Superior temporal gyrus (tissue), 1 donor: ENCODE measurements around the gene AKAP8.
A peak's percentile ranks its signal among the peaks of the same experiment; 100 is the strongest.
"Not testable (repeated sequence)": the region's sequence is repeated elsewhere in the genome, so short reads cannot be mapped to it uniquely, and the experiment has no call there.

ENCODE experiments used
- DNase-seq: peaks from one replicate; pipeline ENCODE4 v3.0.0-alpha.2; 2016; ENCODE audit errors: extremely low spot score

The AKAP8 gene

DNA sequence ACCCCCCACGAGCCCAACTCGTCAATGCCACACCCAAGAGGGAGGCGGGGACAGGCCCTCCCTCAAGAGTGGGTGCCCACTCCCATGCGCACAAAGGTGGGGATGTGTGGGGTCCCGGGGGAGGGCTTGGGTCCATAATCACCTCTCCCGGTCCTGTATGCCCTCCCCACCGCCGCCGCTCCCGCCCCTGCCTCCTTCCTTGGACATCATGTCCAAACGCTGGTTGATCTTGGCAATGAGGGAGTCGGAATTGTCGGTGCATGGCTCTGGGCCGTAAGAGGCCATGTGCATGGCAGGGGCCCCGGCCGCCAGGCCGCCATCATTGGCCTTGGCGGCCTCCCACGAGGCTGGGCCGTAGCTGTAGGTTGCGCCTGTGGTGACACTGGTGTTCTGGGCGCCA, 5.9 kb downstream of the AKAP8 start:
- DNase-seq = no peak

DNA sequence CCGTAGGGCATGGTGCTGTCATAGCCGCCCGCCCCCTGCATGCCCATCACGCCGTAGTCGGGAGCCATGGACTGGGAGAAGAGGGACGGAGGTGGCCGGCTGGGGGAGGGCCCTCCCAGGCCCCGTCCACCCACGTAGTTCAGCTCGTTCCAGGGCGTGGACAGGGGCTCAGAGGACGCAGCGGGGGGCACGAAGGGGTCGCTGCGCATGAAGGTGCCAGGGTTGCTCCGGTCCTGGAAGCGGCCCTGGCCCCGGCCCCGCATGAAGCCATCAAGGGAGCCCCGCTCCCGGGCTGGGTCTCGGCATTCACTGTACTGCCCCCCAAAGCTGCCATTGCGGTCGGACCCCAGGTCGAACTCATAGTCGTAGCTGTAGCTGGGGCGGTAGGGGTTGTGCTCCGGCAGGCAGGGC, 6.7 kb downstream of the AKAP8 start:
- DNase-seq = no peak

DNA sequence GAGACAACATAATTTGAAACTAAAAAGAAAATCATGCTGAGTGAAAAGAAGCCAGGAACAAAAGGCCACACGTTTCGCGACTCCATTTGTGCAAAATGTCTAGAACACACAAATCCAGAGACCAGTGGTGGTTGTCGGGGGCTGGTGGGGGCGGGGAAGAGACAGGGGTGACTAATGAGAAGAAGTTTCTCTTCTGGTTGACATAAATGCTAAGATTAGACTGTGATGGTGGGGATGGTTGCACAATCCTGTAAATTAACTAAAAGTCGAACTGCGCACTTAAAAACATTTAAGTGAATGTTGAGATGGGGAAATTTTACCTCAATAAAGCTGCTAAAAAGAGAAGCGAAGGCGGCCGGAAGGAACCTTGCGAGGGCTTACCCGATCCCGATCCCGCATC, 7.1 kb downstream of the AKAP8 start:
- no peak for DNase-seq

DNA sequence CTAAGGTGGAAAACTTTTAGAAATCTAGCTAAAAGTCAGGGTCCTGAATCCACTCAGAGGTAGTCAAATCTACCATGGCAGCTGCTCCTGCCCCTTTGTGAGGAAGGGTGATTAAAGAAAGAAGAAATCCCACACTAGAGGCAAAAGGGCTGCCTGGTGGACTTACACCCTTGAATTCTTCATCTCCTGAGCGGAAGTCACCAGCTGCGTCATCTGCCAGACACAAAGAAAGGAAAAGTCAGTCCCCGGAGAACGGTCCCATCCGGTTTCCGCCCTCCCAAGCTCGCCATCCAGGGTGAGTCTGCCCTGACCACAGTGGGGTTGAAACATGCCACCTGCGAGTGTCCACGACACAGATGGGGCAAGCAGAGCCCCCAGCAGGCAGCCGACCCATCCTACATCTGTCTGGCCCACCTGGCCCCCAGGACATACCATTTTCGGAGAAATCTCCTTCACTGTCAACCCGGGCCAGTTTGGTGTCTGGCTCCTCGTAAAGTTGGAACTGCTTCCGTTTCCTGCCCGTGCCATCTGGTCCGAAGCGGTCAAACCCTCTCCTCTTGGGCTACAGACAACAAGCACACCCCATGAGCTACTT, 7.7 kb downstream of the AKAP8 start:
- no peak for DNase-seq

DNA sequence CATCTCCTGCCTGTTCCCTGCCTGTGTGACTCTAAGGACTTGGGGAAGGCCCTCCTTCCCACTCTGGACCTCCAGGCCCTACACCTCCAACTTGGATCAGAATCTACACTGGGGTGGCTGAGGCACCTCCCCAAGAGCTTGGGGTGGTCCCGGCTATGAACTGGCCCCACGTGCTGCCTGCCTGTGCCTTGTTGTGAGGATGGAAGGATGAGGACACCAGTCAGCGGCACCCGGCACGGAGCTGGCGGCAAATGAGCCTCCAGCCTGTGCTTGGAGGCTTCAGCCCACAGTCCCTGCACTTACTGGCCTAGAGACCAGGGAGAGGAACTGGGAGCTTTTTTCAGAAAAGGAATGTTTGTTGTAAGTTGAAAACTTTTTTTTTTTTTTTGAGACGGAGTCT, 8.5 kb downstream of the AKAP8 start:
- no peak for DNase-seq

DNA sequence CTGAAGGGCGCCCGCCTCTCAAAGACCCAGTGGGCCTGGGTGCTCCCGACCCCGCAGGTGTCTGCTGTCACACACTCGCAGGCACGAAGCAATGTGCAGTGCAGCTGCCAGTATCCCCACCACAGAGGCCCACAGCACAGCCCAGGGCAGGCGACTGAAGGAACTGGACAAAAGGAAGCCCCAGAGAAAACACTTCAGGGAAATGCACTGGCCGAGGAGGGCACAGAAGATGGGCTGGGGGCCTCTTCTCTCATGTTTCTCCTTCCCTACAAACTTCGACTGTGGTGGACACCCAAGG, 10.0 kb downstream of the AKAP8 start:
- DNase-seq = no peak

DNA sequence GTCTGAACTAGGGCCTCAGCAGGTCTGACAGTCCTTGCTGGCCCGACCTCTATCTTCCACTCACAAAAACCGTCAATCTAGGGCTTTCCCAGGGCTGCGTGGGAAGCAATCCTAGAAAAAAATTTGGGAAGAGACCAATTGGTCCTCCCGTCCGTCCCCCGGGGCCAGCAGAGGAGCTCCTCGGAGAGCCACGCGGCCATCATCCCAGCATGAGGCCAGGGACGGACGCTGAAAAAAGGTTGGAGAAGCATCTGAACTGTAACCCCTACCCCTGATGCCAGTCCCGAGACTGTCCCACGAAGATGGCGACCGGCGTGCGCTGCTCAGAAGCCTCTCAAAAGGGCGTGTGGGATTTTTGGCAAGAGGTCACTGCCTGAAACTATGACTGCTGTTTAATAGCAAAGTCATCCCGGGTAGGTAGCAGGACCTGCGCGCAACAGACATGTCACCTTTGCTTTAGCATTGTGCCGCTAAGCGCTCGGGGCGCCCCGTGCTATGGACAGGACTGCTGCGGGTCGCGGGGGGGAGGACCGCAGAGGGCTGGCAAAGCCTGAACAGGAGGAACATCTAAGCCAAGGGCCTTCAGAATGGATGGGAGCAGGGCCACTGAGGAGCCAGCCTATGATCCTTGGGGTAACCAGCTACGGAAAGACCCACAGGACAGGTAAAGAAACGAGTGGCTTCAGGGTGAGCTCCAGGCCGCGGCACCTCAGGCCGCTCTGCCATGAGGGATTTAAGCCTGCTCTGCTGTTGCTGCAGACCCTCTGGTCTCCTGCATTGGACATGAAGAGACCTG, 10.6 kb downstream of the AKAP8 start:
- no peak for DNase-seq

DNA sequence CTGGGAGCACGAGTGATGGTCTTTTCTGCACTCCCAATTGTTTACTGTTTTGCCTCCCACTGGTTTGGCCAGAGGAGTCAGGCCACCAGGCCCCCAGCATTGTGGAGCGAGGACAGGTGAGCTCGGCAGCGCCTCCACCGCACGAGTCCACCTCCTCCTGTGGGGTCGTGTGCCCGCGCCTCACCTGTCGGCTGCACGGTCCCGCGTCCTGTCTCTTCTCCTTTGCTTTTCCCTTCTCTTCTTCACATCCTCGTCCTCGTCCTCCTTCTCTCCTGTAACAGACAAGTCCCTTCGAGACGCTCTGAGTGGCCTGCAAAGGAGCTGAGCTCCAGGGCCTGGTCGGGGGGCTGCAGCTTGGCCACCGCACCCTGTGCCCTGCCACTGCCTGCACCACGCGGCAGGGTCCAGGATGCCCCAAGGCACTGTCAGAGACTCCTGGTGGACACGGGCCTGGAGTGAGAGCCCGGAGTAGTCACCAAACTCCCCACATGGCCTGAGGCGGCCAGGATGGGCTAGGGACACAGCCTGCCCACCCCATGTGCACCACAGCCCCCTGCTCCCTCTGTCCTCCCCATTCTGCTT, 11.4 kb downstream of the AKAP8 start:
- DNase-seq = no peak

DNA sequence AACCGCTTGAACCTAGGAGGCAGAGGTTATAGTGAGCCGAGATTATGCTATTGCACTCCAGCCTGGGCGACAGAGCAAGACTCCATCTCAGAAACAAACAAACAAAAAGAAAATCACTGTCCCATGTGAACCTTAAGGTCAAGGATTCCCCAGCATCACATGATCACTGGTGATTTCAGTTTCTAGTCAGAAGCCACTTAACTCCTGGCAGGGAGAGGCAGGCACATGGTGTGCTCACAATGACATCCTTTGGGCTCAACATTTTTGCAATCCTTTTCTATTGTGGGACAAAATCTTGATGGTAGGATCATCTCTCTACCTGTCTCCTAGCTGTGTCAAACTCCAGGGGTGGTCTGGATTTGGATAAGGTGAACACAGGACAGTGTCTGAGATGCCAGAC, 12.1 kb downstream of the AKAP8 start:
- no peak for DNase-seq

DNA sequence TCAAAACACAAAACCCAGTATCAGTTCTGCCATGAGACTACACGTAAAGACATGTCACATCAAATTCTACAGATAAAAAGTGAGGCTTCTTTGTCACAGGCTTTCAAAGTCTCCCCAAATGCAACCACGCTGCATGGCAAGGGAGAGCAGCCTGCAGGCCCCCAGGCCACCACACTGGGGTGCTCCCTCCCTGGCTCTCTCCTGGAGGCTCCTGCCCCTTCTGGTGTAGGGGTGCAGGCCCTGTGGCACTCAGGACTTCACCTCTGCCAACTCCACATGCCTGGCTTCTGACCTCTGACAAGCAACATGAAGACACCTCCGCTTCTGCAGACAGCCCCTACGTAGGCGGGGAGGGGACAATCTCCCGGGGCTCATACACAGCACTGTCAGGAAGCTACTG, 14.3 kb downstream of the AKAP8 start:
- DNase-seq = no peak

DNA sequence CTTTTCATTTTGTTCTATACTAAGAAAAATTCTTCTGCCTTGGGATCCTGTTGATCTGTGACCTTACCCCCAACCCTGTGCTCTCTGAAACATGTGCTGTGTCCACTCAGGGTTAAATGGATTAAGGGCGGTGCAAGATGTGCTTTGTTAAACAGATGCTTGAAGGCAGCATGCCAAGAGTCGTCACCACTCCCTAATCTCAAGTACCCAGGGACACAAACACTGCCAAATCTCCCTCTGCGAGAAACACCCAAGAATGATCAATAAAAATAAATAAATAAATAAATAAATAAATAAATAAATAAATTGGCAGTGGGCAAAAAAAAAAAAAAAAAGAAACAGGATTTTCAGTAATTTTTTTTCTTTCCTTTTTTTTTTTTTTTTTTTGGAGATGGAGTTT, 15.8 kb downstream of the AKAP8 start:
- DNase-seq = not testable (repeated sequence)

DNA sequence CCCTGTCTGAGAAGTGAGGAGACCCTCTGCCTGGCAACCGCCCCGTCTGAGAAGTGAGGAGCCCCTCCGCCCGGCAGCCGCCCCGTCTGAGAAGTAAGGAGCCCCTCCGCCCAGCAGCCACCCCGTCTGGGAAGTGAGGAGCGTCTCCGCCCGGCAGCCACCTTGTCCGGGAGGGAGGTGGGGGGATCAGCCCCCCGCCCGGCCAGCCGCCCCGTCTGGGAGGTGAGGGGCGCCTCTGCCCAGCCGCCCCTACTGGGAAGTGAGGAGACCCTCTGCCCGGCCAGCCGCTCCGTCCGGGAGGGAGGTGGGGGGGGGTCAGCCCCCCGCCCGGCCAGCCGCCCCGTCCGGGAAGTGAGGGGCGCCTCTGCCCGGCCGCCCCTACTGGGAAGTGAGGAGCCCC, 16.5 kb downstream of the AKAP8 start:
- not testable (repeated sequence) for DNase-seq

DNA sequence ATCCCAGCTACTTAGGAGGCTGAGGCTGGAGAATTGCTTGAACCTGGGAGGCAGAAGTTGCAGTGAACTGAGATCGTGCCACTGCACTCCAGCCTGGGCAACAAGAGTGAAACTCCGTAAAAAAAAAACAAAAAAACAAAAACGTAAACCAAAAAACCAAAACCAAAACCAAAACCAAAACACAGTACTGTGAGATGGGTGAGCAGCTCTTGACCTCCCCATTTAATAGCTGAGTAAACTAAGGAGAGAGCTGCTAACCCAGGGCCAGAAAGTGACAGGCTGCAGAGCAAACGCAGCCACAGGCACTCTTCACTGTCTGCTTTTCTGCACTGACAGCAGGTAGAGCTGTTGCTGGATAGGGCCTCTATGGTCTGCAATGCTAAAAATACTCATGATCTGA, 19.6 kb downstream of the AKAP8 start:
- not testable (repeated sequence) for DNase-seq

DNA sequence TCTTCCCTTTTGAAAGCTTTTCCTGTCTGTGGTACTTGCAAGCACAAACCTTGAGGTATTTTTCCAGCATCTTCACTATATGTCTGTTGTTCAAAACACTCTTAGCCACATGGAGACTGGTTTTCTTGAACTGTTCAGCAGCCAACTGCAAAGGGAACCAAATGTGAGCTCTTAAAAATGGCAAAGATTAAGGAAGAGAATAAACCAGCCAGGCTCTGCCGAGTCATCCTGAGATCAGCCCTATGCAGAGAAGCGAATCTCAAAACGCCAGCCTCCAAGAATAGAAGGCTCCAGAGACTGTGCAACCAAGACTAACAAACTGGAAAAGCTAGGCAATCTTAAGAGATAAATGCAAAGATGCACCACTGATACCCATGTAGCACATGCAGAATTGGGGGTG, 20.7 kb downstream of the AKAP8 start:
- DNase-seq = peak; percentile 31

DNA sequence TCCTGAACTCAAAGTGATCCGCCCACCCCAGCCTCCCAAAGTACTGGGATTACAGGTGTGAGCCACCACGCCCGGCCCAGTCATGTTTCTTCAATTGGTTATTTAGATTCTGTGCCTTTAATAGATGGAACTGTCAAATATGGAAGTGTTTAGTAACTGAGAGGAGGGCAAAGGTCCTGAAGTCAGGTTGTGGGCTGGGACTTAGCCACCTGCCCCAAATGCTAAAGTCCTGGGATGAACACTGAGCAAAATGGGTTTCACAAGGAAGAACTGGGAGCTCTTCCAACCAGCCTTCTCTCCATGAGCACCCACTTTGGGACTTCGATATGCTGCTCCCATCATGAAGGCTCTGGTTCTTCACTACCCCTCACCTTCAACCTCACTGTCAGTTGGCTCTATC, 21.7 kb downstream of the AKAP8 start:
- no peak for DNase-seq

DNA sequence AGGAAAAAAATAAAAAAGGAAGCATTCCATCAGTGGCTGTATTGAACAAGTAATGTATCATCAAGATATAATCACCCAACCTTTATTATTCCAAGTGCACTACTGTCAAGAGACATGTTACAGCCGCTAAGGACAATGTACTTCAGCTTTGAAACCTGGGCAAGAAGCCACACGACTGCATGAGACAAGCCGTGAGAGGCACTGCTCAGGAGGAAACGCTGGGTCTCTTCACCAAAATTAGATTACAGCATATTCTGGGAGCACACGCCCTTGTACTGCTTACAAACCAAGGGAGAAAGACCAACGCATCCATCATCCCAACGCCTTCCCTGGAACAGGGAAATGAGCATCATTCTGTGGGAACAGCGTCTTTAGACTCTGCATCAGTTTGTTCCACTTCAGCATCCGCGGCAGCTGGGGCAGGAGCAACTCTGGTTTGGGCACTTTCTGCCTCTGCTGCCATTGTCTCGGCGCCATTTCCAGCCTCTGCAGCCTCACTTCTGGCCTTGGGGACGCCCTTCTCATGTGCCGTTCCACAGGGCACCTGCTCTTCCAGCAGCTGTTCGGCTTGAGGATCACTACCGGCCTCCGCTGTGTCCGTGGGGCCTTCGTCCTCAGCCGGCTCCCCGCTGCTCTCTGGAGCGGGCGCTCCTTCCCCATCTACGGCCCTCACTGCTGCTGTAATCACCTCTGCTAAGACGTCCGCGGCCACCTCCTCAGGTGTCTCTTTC, 24.9 kb downstream of the AKAP8 start:
- peak; percentile 25 for DNase-seq

DNA sequence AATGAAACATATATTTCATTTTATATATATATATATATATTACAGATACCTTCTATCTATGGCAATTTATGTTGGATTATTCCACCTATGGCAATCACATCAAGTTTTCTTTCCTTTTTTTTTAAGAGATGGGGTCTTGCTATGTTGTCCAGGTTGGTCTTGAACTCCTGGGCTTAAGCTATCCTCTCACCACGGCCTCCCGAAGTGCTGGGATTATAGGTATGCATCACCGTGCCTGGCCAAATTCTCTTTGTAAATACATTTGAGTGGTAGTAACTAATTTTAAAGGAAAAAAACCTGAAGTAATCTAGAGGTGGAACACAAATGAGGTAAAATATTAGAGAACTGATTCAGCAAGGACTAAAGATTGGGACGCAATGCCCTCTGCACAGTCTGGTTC, 25.7 kb downstream of the AKAP8 start:
- no peak for DNase-seq

DNA sequence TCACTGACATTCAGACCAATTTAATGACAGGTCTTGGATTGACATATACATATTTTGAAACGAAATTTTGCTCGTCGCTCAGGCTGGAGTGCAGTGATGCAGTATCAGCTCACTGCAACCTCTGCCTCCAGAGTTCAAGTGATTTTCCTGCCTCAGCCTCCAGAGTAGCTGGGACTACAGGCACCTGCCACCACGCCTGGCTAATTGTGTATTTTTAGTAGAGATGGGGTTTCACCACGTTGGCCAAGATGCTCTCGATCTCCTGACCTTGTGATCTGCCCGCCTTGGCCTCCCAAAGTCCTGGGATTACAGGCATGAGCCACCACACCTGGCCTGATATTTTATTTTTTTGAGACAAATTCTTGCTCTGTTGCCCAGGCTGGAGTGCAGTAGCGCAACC, 27.1 kb downstream of the AKAP8 start:
- not testable (repeated sequence) for DNase-seq

DNA sequence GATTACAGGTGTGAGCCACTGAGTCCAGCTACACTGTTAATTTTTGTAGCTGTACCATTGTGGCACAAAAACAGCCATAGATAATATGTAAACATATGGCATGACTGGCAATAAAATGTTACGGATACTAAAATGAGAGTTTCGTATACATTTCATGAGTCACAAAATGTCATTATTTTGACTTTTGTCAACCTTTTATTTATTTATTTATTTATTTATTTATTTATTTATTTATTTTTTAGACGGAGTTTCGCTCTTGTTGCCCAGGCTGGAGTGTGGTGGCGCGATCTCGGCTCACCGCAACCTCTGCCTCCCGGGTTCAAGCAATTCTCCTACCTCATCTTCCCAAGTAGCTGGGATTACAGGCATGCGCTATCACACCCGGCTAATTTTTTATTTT, 38.3 kb downstream of the AKAP8 start:
- not testable (repeated sequence) for DNase-seq

DNA sequence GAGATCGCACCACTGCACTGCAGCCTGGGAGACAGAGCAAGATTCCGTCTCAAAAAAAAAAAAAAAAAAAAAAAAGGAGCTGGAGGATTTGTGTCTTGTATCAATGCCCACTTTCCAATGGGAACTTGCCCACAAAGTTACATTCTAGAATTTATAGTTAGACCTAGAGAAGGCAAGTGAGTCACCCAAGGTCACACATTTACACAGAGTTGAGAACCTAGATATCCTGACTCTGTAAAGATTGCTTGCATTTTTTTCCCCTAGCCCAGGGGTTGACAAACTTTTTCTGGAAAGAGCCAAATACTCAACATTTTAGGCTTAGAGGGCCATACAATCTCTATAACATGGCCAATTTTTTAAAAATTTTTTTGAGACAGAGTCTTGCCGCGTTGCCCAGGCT, 39.5 kb downstream of the AKAP8 start:
- no peak for DNase-seq

DNA sequence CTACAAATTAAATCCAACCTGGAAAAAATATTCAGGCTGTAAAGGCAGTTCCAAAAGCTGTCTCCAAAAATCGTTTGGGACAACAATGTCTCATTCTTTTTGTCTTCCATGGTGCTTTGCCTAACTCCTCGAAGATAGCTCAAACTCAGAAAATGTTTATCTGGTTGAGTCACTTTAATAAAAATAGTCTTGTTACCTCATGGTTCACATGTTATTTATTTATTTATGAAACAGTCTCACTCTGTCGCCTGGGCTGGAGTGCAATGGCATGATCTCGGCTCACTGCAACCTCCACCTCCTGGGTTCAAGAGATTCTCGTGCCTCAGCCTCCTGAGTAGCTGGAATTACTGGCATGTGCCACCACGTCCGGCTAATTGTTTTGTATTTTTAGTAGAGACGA, 42.4 kb downstream of the AKAP8 start:
- no peak for DNase-seq

DNA sequence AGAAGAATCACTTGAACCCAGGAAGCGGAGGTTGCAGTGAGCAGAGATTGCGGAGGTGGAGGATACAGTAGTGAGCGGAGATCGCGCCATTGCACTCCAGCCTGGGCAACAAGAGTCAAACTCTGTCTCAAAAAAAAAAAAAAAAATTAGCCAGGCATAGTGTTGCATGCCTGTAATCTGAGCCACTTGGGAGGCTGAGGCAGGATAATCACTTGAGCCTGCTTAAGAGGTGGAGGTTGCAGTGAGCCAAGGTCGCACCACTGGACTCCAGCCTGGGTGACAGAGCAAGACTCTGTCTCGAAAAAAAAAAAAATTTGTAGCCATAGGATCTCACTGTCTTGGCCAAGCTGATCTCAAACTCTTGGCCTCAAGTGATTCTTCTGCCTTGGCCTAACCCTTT, 43.6 kb downstream of the AKAP8 start:
- DNase-seq = not testable (repeated sequence)
